Neural cell (in vitro differentiated cells): Measurements from ENCODE around the gene ETNK2.

ENCODE experiments used
- EP300 ChIP-seq: fragments of 450-650 bp; conservative IDR thresholded peaks from 2 replicates; pipeline ENCODE4 v1.6.1; 2014; ENCODE audit warnings: antibody characterized with exemption, mild to moderate bottlenecking, moderate library complexity; ENCODE audit not compliant: poor library complexity, severe bottlenecking
- EZH2 ChIP-seq: fragments of 200-600, 300-800 bp; shearing (Covaris generic), sonication (generic); IDR thresholded peaks from 2 replicates; pipeline ENCODE4 v1.6.1; 2014; ENCODE audit warnings: antibody characterized with exemption, low read length, borderline replicate concordance, mild to moderate bottlenecking; ENCODE audit not compliant: insufficient read depth, poor library complexity, severe bottlenecking
- POLR2AphosphoS5 ChIP-seq: IDR thresholded peaks from 2 replicates; pipeline ENCODE4 v1.6.1; 2012
- RAD21 ChIP-seq: fragments of 450-650 bp; conservative IDR thresholded peaks from 2 replicates; pipeline ENCODE4 v1.6.1; 2014; ENCODE audit warnings: antibody characterized with exemption, mild to moderate bottlenecking, moderate library complexity
- SMC3 ChIP-seq: fragments of 450-650 bp; conservative IDR thresholded peaks from 2 replicates; pipeline ENCODE4 v1.6.1; 2014; ENCODE audit warnings: antibody characterized with exemption, mild to moderate bottlenecking, moderate library complexity; ENCODE audit not compliant: poor library complexity
- TAF1 ChIP-seq: IDR thresholded peaks from 2 replicates; pipeline ENCODE4 v1.6.1; 2012; ENCODE audit warnings: low read depth
- TF ChIP-seq, protein P1 (sequence below): fragments of 450-650 bp; IDR thresholded peaks from 2 replicates; pipeline ENCODE4 v1.5.1; 2014; ENCODE audit warnings: antibody characterized with exemption, mild to moderate bottlenecking, moderate library complexity; ENCODE audit not compliant: poor library complexity, severe bottlenecking
- TF ChIP-seq, protein P2 (sequence below): IDR thresholded peaks from 2 replicates; pipeline ENCODE4 v1.6.1; 2012; ENCODE audit warnings: borderline replicate concordance

DNA sequence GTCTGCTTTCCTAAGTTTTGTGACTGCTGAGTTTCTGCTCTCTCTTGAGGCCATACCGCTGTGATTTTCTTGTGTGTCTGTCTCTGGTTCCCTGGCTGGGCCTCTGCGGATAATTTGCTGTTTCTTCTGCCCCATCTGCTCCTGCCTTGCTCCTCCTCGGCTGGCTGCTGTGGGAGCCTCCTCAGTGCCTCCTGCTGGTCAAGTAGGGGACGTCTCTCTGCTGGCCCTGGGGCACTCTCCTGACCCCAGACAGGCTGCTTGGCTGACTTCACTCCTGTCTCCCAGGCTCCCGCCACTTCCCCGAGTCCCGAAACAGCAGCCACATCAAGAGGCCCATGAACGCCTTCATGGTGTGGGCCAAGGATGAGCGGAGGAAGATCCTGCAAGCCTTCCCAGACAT, 28.5 kb downstream of the ETNK2 start:
- TF ChIP-seq TAF1 (no peak), EP300 (no peak), RAD21 (no peak), EZH2 (no peak), POLR2AphosphoS5 (no peak), SMC3 (no peak)
- TF ChIP-seq, protein P1, sequence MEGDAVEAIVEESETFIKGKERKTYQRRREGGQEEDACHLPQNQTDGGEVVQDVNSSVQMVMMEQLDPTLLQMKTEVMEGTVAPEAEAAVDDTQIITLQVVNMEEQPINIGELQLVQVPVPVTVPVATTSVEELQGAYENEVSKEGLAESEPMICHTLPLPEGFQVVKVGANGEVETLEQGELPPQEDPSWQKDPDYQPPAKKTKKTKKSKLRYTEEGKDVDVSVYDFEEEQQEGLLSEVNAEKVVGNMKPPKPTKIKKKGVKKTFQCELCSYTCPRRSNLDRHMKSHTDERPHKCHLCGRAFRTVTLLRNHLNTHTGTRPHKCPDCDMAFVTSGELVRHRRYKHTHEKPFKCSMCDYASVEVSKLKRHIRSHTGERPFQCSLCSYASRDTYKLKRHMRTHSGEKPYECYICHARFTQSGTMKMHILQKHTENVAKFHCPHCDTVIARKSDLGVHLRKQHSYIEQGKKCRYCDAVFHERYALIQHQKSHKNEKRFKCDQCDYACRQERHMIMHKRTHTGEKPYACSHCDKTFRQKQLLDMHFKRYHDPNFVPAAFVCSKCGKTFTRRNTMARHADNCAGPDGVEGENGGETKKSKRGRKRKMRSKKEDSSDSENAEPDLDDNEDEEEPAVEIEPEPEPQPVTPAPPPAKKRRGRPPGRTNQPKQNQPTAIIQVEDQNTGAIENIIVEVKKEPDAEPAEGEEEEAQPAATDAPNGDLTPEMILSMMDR: no peak
- TF ChIP-seq, protein P2, sequence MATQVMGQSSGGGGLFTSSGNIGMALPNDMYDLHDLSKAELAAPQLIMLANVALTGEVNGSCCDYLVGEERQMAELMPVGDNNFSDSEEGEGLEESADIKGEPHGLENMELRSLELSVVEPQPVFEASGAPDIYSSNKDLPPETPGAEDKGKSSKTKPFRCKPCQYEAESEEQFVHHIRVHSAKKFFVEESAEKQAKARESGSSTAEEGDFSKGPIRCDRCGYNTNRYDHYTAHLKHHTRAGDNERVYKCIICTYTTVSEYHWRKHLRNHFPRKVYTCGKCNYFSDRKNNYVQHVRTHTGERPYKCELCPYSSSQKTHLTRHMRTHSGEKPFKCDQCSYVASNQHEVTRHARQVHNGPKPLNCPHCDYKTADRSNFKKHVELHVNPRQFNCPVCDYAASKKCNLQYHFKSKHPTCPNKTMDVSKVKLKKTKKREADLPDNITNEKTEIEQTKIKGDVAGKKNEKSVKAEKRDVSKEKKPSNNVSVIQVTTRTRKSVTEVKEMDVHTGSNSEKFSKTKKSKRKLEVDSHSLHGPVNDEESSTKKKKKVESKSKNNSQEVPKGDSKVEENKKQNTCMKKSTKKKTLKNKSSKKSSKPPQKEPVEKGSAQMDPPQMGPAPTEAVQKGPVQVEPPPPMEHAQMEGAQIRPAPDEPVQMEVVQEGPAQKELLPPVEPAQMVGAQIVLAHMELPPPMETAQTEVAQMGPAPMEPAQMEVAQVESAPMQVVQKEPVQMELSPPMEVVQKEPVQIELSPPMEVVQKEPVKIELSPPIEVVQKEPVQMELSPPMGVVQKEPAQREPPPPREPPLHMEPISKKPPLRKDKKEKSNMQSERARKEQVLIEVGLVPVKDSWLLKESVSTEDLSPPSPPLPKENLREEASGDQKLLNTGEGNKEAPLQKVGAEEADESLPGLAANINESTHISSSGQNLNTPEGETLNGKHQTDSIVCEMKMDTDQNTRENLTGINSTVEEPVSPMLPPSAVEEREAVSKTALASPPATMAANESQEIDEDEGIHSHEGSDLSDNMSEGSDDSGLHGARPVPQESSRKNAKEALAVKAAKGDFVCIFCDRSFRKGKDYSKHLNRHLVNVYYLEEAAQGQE: no peak
